Embryonic facial prominence (tissue), 1 donor: ENCODE data around the gene HEMK1.

Experiments used
- DNase-seq: peaks from one replicate; pipeline ENCODE4 v3.0.0-alpha.2; 2016; ENCODE audit errors: extremely low spot score

The HEMK1 gene

DNA sequence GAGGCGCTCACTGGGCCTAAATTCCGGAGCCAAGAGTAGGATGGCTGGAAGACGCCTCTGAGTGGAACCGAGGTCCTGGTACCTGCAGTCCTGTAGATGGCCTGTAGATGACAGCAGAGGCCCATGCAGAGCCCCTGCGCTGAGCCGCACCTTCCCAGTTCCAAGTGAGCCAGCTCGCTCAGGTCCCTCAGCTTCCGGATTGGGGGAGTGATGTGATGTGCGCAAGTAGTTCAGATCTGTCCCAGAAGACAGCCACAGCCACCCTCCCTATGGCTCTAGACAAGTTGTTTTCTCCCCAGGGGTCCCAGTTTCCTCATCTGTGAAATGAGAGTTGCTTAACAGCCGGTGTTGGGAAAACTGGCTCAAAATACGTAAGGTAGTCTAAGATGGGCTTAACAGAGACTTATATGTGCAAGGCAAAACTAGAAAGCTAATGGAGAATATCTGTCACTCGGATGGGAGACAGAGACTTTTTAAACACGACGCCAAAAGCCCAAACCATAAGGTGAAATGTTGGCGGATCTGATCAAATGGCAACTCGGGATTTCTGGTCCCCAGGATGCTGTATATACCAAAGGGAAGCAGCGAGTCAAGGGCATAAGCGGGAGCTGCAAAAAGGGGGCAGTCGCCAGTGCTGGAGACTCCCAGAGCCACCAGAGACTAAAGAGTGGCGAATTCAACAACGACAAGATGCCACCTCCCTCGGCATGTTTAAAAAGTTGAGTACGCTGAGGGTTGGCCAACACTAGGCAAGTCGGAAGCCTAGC, 46.9 kb downstream of the HEMK1 start:
- DNase-seq, result peak; percentile 77

DNA sequence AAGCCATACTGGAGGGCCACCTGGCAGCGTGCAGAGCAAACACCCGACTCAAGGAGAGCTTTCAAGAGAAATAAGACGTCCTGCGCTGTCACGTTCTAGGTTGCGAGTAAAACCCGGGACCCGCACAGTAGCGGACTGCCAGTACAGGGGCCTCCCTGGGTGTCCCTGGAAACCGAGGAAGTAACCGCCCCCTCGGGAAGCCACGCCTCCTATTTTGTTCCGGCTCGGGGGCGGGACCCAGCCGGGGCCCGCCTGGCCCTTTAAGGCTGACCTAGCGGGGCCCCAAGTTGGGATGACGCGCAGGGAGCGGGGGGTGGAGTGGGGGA, 47.4 kb downstream of the HEMK1 start:
- DNase-seq, result peak; percentile 75

DNA sequence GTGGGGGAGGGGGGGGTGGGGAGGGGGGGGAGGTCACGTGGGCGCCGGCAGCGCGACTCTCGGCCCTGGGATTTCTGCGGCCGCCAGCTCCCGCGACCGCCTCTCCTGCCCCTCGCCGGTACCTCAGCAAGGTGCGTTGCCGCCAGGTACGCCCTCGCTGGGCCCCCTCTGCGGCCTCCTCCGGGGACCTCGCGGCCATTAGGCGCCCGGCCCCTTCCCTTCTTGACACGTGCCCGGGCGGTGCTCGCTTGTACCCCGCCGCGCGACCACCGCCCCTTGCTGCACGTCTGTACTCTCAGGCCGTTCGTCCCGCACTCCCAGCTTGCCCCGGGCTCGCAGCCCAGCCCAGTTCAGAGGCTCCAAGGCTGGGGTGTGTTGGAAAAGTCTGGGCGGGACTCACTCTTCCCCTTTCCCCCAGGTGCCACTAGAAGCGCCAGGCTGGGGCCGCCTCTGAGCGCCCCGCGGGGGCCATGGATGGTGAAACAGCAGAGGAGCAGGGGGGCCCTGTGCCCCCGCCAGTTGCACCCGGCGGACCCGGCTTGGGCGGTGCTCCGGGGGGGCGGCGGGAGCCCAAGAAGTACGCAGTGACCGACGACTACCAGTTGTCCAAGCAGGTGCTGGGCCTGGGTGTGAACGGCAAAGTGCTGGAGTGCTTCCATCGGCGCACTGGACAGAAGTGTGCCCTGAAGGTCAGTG, 47.9 kb downstream of the HEMK1 start, which contains the start of gene MAPKAPK3:
TSS of gene MAPKAPK3 (plus strand) at position 56 of the 696 bp plus-strand sequence. CDS start at position 471, 415 bp downstream.
- no peak for DNase-seq

DNA sequence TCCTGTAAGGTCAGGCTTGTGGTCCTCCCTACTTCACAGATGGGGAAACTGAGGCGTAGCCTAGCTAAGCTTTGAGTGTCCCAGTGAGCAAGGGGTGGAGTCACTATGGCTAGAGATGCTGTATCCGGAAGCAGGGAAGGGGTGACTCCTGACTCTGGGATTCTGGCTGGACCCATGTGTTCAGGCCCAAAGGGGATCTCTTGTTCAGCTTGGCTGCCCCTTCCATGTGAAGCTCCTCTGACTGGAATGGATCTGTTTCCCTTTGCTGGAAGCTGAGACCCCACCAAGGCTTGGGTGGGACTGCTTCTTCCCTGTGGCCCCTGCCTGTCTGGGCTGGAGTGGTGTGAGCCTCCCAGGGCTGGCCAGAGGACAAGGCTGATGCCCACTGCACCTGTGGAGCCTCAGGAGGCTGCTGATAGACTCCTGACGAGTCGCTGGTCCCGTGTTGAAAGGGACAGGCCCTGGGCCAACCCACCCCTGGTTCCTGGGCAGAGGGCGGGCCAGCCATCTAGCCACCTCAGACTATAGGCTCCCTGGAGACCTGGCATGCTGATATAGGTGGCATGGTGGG, 48.7 kb downstream of the HEMK1 start:
- DNase-seq, result no peak

DNA sequence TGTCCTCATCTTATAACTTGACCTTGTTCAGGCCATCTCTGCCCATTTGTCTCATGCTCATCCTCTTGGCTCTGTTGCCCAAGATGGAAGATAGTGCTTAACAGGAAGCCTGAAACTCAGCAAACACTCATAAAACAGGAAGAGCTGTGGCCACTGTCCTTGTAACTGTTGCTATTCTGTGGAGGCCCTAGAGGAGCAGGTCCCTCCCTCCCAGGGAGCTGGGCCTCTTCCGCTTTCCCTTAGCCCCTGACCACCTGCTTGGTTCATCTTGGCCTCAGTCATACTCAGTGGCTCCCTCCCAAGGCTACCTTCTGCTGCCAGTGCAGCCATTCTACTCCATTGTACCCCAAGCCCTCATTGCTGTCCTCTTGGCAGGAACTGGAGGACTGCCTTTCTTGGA, 51.1 kb downstream of the HEMK1 start:
- no peak for DNase-seq

DNA sequence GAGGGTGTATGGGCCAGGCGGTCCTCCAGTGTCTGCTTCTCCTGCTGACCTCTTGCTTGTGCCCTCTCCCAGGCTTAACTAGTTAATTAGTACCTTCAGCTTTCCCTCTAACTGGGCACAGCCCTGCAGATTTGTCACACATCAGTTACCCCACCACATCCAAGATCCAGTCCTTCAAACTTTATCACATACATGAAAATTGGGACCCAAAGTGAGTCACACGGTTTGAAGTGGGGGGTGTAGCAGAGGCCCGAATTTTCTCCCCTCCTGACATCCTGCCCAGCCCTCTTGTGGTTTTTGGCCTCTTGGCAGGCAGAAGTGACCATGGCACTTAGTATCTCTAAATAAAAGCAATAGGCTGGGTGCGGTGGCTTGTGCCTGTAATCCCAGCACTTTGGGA, 51.5 kb downstream of the HEMK1 start:
- no peak for DNase-seq

DNA sequence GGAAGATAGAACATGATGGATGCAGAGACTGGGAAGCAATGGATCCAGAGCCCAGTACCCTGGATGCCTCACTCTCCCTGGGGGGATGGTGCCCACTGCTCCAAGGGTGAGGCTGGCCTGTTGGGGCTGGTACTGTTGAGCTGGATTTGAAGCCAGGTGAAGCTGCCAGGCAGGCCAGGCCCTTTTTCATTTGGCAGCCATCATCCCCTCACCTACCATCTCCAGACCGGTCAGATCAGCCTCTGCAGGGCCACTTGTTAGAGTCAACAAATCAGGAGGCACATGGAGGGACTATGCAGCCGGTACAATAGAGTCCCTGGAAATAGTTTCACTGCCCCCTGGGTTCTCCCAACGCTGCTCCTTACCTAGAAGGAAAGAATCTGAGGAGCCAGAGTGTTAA, 53.6 kb downstream of the HEMK1 start:
- no peak for DNase-seq

DNA sequence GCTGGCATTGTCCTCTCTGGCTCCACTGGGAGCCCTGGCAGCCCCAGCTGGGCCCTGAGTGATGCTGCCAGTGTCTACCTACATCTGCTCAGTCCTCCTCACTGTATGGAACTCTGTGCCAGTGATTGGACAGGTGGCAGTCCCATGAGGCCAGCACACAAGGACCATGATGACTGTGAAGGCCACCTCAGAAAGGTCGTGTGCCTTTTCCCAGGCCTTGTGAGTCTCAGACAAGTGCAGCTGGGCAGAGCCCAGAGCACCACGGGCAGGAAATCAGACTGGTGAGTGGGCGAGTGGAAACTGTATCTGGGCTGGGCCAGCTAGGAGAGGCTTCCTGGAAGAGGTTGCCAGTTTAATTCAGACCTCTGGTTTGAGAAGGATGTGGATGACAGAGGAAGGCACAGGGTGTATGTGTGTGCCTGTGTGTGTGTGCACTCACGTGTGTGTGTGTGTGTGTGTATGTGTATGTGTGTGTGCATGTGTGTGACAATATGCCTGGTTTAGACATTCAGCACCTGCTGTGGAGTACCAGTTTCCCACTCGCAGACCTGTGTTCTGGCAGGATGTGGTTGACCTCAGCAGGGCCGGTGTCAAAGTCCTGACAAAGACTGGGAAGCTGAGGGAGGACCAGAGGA, 54.6 kb downstream of the HEMK1 start:
- no peak for DNase-seq

DNA sequence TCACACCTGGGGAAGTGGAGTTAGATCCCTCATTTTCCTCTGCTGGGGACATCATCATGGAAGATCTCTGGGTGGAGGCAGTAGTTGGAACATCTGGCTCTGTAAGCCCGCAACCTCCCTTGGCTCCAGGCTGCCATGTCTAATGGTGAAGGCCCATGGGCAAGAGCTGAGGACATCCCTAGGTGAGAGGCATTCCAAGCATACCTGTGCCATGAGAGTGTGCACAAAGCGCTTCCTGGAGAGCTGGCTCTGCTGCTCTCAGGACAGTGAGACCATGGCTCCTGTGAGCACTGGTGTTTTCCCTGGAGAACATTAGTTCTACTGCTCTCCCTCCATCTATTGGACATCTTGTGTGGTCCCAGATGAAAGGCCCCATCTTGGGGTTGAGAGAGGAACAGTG, 55.3 kb downstream of the HEMK1 start:
- DNase-seq, result no peak

DNA sequence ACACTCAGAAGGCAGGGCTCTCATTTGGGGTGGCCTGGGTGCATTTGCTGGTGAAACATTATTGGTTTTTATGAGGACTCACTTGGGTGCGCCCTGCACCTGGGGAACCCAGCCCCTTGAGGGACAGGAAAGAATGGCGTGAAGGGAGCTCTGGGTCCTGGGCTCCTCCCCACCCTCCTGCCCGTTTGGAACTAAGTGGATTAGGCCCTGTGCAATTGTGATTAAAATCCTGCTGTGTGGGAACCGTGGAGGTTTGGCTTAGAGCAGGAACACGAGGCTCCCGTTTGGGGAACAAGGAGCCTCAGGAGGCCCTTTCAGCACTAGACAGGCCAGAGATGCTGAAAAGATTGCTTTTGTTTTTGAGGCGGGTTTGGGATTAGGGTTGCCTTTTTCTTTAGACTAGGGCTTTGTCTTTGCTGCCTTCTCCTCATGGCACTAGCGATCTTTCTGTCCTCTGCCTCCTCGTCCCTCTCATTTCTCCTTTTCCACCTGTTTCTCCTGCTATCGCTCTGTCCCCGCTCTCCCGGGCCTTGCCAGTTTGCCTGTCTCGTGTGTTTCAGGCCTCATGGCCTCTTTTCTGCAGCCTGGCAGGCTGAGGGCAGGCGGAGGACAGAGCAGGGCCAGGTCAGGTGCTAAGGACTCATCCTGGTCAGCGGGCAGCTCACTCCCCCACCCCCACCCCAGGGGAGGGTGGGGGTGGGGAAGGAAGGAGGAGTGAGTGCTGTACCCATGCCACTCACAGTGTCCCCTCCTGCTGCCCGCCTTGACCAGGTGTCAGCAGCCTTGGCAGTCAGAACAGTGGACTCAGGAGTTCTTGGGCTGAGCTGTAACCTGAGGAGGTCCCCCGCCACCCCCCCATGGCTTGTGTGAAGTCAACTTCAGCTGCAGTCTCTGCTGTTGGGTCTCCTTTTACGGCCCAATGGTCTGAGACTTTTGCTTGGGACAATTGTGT, 56.2 kb downstream of the HEMK1 start:
- DNase-seq, result no peak

DNA sequence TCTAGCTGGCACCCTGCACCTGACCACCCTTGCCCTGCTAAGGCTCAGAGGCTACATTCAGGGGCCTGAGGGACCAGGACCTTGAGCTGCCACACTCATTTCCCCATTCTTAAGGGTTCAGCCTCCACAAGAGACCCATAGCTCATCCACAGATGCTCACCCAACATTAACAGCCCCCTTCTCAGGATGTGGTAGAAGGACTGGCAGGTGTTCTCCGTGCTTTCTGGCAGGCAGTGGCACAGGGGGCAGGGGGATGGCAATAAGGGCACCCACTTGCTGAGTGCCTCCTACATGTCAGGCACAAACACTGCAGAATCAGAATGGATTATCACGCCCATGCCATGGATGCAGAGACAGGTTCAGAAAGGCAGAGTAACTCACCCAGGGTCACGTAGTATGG, 57.1 kb downstream of the HEMK1 start:
- no peak for DNase-seq

DNA sequence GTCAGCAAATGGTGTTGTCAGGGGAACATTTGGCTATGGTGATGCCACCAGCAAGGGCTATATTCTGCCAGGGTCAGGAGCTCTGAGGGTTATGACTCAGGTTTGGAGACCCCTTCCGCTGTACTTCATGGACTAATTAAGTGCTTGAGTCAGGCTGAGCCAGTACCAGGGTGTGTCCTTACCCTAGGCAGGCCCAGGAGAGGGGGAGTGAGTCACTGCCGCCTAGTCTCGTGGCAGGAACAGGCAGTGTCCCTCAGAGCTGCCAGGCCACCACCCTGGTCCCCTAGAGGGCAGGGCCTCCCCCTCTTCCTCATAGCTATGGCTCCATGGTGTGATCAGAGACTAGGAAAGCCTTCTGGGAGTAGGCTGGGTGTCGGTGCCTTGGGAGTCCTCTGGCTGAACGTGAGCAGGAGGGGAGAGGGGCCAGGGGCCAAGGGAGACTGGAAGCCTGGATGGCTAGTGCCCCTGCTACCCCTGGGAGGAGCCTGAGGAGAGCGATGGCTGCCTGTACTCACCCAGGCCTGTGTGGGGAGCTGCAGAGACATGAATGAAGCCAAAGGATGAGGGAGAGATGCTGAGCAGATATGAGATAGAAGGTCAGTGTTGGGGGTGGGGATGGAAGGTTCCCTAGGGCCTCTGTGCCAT, 58.2 kb downstream of the HEMK1 start:
- DNase-seq, result no peak

DNA sequence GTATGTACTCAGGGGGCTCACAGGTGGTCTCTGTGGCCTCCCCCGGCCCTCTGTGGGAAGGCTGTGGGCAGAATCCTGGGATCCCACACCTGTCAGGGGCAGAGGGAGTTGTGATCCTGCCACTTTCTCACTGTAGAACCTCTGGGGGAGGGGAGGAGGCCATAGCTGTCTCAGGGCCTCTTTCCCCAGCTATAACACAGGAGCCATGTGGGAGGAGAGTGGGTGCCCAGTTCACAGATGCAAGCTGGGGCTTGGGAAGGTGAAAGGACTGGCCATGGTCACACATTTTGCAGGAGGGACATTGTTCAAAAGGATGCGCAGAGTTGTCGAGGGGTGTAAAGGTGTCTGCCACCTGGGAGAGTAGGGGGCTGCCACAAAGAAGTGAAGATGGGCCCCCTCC, 59.3 kb downstream of the HEMK1 start:
- DNase-seq, result no peak

DNA sequence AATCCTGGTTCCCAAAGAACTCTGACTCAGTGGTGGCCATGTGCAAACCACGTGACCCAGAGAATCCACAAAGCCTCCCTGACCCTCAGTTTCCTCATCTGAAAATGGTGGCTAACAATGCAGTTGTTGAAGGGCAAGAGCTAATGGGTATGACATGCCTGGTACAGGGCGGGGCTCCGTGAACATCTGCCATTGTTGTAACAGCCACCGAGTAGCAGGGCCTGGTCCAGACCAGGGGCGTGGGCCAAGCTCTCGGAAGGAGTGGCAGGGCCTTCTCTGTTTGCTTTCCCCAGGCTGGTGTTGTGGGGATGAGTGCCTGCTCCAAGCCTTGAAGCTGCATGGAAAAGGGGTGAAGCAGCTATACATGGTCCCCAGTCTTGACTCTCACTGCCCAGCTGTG, 61.1 kb downstream of the HEMK1 start:
- no peak for DNase-seq

DNA sequence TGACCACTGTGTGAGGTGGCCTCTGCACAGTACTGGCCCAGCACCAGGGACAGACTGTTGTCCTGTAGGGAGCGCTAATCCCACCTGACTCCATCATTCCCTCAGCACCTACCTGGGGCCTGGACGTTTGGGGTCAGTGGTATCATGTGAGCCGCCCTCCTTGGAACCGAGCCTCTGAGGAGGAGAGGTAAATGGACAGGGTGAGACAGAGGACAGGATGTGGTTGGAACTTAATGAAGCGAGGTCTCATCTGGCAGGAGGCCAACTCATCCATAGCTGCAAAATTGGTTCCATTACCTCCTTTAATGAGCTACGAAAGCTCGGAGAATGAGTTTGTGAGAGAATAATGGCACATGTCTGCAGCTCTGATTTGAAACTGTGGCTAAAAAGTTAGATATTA, 61.6 kb downstream of the HEMK1 start:
- DNase-seq, result no peak

DNA sequence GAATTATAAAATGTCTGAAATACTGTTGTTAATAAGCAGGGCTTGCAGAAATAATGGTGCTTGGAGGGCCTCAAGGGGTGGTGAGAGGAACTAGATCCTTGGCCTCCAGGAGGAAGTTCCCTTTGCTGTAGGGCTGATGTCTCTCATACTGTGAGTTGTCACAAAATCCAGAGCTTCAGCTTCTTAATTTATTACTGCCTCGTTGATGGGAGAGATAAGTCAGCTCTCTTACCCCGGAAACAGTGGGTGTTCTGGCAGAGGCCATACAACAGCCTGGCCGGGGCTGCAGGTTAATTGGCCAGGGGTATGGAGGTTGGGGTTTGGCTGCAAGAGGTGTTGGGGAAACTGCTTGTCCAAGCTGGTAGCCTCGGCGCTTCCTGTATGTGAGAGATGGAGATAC, 63.1 kb downstream of the HEMK1 start:
- DNase-seq, result no peak

DNA sequence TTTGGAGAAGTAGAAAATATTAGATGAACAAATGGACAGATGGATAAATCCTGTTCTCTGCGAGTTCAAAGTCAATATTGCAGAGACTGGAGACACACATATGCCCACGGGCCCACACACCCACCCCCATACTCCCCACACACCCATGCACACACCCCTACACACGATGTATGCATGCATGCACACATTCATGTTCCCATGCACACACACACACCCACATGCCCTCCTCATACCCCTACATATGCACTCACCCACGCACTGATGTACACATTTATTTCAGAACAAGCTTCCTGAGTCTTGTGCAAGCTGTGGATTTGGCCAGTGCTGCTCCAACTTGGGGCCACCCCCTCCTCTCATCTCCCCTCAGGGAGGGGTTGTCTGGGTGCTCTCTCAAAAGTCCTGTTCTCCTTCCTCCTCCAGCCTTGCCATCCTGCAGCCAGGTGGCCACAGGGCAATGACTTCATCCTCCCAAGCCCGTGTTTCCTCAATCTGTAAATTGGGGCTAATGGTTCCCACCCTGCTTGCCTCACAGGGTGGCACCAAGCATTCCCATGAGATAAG, 64.0 kb downstream of the HEMK1 start:
- DNase-seq, result no peak

DNA sequence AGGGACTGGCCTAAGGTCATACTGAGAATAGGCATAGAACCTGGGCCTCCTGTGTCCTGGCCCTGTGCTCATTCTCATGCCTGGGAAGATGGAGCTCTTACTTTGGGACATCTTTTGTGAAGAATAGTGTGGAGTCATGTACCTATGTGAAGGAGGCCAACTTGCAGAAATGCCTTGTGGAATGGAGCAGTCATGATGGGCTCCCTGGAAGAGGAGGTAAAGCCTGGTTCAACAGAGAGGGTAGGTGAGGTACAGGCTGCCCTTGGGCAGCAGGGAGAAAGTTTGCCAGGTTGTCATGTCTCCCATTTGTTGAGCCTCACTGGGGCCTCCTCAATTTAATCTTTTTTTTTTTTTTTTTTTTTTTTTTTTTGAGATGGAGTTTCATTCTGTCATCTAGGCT, 65.7 kb downstream of the HEMK1 start:
- DNase-seq, result no peak

DNA sequence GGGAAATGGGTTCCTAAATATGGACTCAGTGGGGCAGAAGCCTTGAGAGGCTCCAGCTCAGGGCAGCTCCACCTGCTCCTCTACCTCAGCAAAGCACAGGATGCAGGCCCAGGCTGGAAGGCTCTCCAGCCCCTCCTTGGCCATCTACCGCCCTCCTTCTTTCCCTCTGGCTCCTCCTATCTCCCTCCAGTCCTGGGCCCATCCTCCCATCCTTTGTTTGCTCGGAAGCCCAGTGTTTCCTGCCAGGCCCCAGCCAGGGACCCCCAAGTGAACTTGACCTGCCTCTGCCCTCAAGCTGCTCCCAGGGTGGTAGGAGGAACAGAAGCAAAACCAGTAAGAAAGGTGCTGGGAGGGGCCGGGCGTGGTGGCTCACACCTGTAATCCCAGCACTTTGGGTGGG, 67.7 kb downstream of the HEMK1 start:
- no peak for DNase-seq

DNA sequence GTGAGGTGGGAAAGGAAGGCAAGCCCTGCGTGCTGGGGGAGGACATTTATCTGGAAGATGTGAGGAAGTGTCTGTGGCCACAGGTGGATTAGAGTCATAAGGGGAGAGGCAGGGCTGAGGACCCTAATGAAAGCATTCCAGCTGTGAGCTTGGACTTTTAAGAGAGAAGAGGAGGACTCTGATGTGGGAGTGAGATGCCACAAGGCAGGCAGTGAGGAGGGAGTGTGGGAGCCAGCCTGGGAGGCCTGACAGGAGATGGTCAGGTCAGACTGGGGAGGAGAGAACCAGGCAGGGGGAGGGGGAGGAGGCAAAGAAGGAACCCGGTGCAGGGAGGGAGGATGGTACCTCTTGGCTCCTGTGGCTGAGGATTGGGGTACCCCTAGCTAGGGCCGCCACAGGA, 68.6 kb downstream of the HEMK1 start:
- DNase-seq, result no peak

DNA sequence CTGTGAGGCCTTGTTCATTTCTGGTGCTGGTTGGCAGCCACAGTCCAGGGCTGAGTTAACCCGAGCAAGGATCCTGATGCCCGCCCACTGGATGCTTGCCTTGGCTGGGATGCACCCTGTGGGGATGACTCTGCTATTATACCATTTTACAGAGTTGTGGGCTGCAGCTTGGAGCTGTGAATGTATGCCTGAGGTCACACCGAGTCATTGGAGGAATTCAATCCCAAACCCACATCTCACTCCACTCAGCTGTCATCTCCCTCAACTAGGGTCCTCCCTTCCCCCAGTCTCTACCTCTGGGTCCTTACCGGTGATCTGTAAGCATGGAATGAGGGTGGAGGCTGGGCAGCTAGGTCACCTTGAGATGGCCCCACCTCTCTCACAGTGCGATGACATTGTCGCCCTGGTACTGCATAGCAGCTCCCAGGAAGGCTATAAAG, 69.8 kb downstream of the HEMK1 start:
- DNase-seq, result no peak
